HepG2 (cell line): Measurements from ENCODE around the gene ZG16. TPM values are rescaled to one million over a fixed set of nuclear protein-coding genes. Genes with fewer than 3 reads are reported as not detected.

ENCODE experiments used
- CCDC6 ChIP-seq: sonication (generic); formaldehyde crosslinking; IDR thresholded peaks from 2 replicates; pipeline ENCODE4 v1.8.1; 2022; ENCODE audit warnings: mild to moderate bottlenecking, missing genetic modification reagents, moderate library complexity
- DR1 ChIP-seq: sonication (generic); formaldehyde crosslinking; IDR thresholded peaks from 2 replicates; pipeline ENCODE4 v1.8.0; 2021; ENCODE audit warnings: mild to moderate bottlenecking, missing genetic modification reagents, inconsistent platforms
- FOSL1 ChIP-seq: sonication (generic); formaldehyde crosslinking; IDR thresholded peaks from 2 replicates; pipeline ENCODE4 v1.9.0; 2021; ENCODE audit warnings: missing genetic modification reagents, borderline replicate concordance
- JUN ChIP-seq: sonication (generic); formaldehyde crosslinking; IDR thresholded peaks from 2 replicates; pipeline ENCODE4 v1.4.0; 2020; ENCODE audit warnings: mild to moderate bottlenecking, missing genetic modification reagents
- MED1 ChIP-seq: sonication (generic); formaldehyde crosslinking; IDR thresholded peaks from 2 replicates; pipeline ENCODE4 v1.4.0; 2020; ENCODE audit warnings: missing genetic modification reagents
- REPIN1 ChIP-seq: sonication (generic); formaldehyde crosslinking; IDR thresholded peaks from 2 replicates; pipeline ENCODE4 v1.8.0; 2022; ENCODE audit warnings: missing genetic modification reagents, low read depth, mild to moderate bottlenecking, borderline replicate concordance
- REST ChIP-seq, 2 experiments: IDR thresholded peaks; 2 replicates each; pipeline ENCODE4 v1.6.1; 2011 to 2012; ENCODE audit warnings: low read length in 2 of 2, borderline replicate concordance in 1 of 2, low read depth in 1 of 2, mild to moderate bottlenecking in 1 of 2, moderate library complexity in 1 of 2
- RXRA ChIP-seq: sonication (generic); formaldehyde crosslinking; IDR thresholded peaks from 2 replicates; pipeline ENCODE4 v1.5.1; 2020; ENCODE audit warnings: missing genetic modification reagents
- SNAI1 ChIP-seq: sonication (generic); formaldehyde crosslinking; IDR thresholded peaks from 2 replicates; pipeline ENCODE4 v1.5.0; 2020; ENCODE audit warnings: mild to moderate bottlenecking, missing genetic modification reagents, borderline replicate concordance
- TCF7 ChIP-seq: sonication (generic); IDR thresholded peaks from 2 replicates; pipeline ENCODE4 v1.6.1; 2016; ENCODE audit warnings: antibody characterized with exemption, low read depth
- TCF7L2 ChIP-seq: IDR thresholded peaks from 2 replicates; pipeline ENCODE4 v1.6.1; 2011; ENCODE audit warnings: mild to moderate bottlenecking, low read depth, low read length, moderate library complexity
- TEAD3 ChIP-seq: optimal IDR thresholded peaks from 2 replicates; pipeline ENCODE3; 2016; ENCODE audit warnings: borderline replicate concordance
- TRIM24 ChIP-seq: sonication (generic); formaldehyde crosslinking; IDR thresholded peaks from 2 replicates; pipeline ENCODE4 v1.8.0; 2022; ENCODE audit warnings: mild to moderate bottlenecking, missing genetic modification reagents
- ZBTB44 ChIP-seq: sonication (generic); formaldehyde crosslinking; IDR thresholded peaks from 2 replicates; pipeline ENCODE4 v1.4.0; 2020; ENCODE audit warnings: missing genetic modification reagents
- ZKSCAN5 ChIP-seq: sonication (generic); formaldehyde crosslinking; IDR thresholded peaks from 2 replicates; pipeline ENCODE4 v1.5.1; 2020; ENCODE audit warnings: mild to moderate bottlenecking, missing genetic modification reagents
- ZMAT5 ChIP-seq: sonication (generic); formaldehyde crosslinking; IDR thresholded peaks from 2 replicates; pipeline ENCODE4 v1.5.0; 2020; ENCODE audit warnings: mild to moderate bottlenecking, low read depth, missing genetic modification reagents, borderline replicate concordance
- ZNF180 ChIP-seq: sonication (generic); formaldehyde crosslinking; IDR thresholded peaks from 2 replicates; pipeline ENCODE4 v1.4.0; 2020; ENCODE audit warnings: low read depth, missing genetic modification reagents, borderline replicate concordance
- ZNF276 ChIP-seq: sonication (generic); formaldehyde crosslinking; IDR thresholded peaks from 2 replicates; pipeline ENCODE4 v1.4.0; 2020; ENCODE audit warnings: mild to moderate bottlenecking, low read depth, missing genetic modification reagents
- ZNF740 ChIP-seq: sonication (generic); formaldehyde crosslinking; IDR thresholded peaks from 2 replicates; pipeline ENCODE4 v1.4.0; 2020; ENCODE audit warnings: missing genetic modification reagents
- ZNF776 ChIP-seq: sonication (generic); formaldehyde crosslinking; IDR thresholded peaks from 2 replicates; pipeline ENCODE4 v1.4.0; 2020; ENCODE audit warnings: mild to moderate bottlenecking, missing genetic modification reagents
- ZNF780A ChIP-seq: sonication (generic); formaldehyde crosslinking; IDR thresholded peaks from 2 replicates; pipeline ENCODE4 v1.8.0; 2022; ENCODE audit warnings: mild to moderate bottlenecking, missing genetic modification reagents, moderate library complexity
- polyA plus RNA-seq, 8 experiments: library from polyadenylated mRNA; depleted of rRNA in 3 of 8; stranded (reverse) in 7 of 8; unstranded in 1 of 8; fragments of >200 nt; fragmentation: Illumina TruSeq in 4 of 8; extraction: Trizol in 4 of 8; gene quantifications; 2 replicates each; pipeline versions ENCODE4 v1.2.1 to v1.2.3, GENCODE V29; 2011 to 2016; ENCODE audit warnings: low read depth in 4 of 8, missing spikeins in 1 of 8, mixed read lengths in 1 of 8; ENCODE audit not compliant: insufficient read depth in 1 of 8
- total RNA-seq, 5 experiments: library from RNA; depleted of rRNA; stranded (reverse); fragments of >200 nt; fragmentation: Illumina TruSeq; extraction: Trizol; gene quantifications; 2 replicates each; pipeline ENCODE4 v1.2.3, GENCODE V29; 2016; ENCODE audit warnings: low read depth in 1 of 5

The ZG16 gene
- total and polyA plus RNA-seq, 2 of the 13 experiments (the other 11 are each of a cell fraction or from before 2014, with no cell fraction given), result 0.04 to 0.07 TPM

- TF ChIP-seq REST (IDR thresholded peaks at IDR 0.05; ENCODE audit: borderline replicate concordance in 1 of 2, low read depth in 1 of 2, low read length in 2 of 2) (no peak), TEAD3 (CRISPR knock-in tag) (peak; percentile 17), TCF7L2 (no peak), ZNF780A (CRISPR knock-in tag) (peak; percentile 43; the same call in 1 of the 2 replicates), RXRA (peak; percentile 57), REPIN1 (CRISPR knock-in tag) (peak; percentile 76; the same call in 1 of the 2 replicates), ZNF180 (CRISPR knock-in tag) (0 out of 2 replicates have a peak, but pooled peaks have one; percentile 19), DR1 (CRISPR knock-in tag) (peak; percentile 80), SNAI1 (peak; percentile 98; the same call in 1 of the 2 replicates), TRIM24 (CRISPR knock-in tag) (no peak), TCF7 (no peak), ZMAT5 (CRISPR knock-in tag) (no peak), MED1 (peak; percentile 81), ZNF740 (CRISPR knock-in tag) (no peak), ZNF276 (peak; percentile 76; the same call in 1 of the 2 replicates), ZBTB44 (CRISPR knock-in tag) (0 out of 2 replicates have a peak, but pooled peaks have one; percentile 45), ZNF776 (CRISPR knock-in tag) (peak; percentile 89; the same call in 1 of the 2 replicates), CCDC6 (CRISPR knock-in tag) (no peak; the same call in 1 of the 2 replicates), FOSL1 (CRISPR knock-in tag) (no peak; the same call in 1 of the 2 replicates), ZKSCAN5 (CRISPR knock-in tag) (no peak), JUN (CRISPR knock-in tag) (peak; percentile 24; the same call in 1 of the 2 replicates)
Observed at GRCh38 chr16:29815793-29816693, 38.0 kb downstream of the ZG16 start, which contains the start of gene PAGR1 (continued).
